ENCODE data around the gene ITK. TPM values are rescaled to one million over a fixed set of nuclear protein-coding genes. Genes with fewer than 3 reads are reported as not detected.

Gene ITK
- total RNA-seq, 1 donor from 2014 or later: 0.18 TPM

- no peak for TF ChIP-seq CTCF (IDR thresholded peaks at IDR 0.05)
- no peak for ATAC-seq (ENCODE audit: low read depth)
Observed at GRCh38 chr5:157267025-157267424, 86.4 kb downstream of the ITK start.

DNA sequence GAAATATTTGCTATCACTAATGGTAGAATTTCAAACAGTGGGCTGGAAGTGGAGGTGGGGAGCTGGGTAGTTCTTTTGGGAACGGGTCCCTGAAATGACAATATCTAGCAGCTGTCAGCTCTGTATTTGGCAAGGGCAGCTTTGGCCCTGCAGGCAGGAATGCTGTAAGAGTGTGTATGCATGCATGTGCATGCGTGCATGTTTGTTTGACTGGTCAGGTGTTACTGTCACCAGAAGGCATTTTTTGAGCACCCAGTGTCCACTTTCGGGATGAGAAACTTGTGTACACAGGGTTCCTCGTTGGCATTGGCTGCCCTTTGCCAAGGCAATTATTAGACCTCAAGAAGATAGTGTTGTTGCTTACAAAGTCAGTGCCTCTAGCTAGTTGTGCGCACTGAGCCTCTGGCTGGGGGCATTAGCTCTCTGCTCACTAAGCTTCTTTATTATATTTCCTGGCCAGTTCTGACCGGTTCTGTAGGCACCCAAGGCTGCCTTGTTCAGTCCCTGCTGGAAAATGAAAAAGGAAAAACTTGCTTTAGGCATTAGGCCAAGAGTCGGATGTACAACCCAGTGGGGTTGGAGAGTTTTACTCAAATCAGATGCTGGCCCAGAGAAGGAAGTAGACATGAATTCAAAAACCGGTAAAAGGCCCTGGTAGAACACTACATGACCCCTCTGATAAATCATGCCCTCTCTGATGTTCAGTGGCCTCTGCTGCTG lies 87.3 kb downstream of the ITK start:
- ATAC-seq (ENCODE audit: low read depth) (no peak), DNase-seq (no peak)
- peaks cover 89% of the 10 kb centered on the region for H3K4me1 Mint-ChIP-seq
- peaks cover 47% of the 10 kb centered on the region for H3K36me3 Mint-ChIP-seq (ENCODE audit: low read depth)
- no peaks in the 10 kb centered on the region for H3K27me3 Mint-ChIP-seq
- peak overlapping the region; percentile 93 for H3K4me3 Mint-ChIP-seq
- H3K9me3 Mint-ChIP-seq: peaks cover 6% of the 10 kb centered on the region
- peak overlapping the region; percentile 95 for H3K27ac Mint-ChIP-seq
- intact Hi-C loops (cut with micrococcal nuclease): loop anchor here (10.0 kb wide), 1 partner anchor 307 kb away; the partner anchor contains the start of gene ADAM19
- ChIA-PET POLR2A (interaction anchor here (0.9 to 6.5 kb wide), 8 partner anchors 11 to 125 kb away, joined by 3 to 73 read pairs (median 11); partner anchors contain the start of gene MED7), CTCF (interaction anchor here (0.7 to 1.8 kb wide), 5 partner anchors 14 to 40 kb away, joined by 4 read pairs; no protein-coding TSS in a partner anchor)
- no peak for TF ChIP-seq CTCF (IDR thresholded peaks at IDR 0.05)

More at GRCh38 chr5:157267025-157267424, 86.4 kb downstream of the ITK start:
- intact Hi-C loops (cut with micrococcal nuclease): loop anchor here (10.0 kb wide), 1 partner anchor 308 kb away; the partner anchor contains the start of gene ADAM19
- Mint-ChIP-seq H3K4me1 (peaks cover 82% of the 10 kb centered on the region), H3K27me3 (no peaks in the 10 kb centered on the region), H3K4me3 (peak overlapping the region; percentile 93), H3K27ac (peak overlapping the region; percentile 95), H3K36me3 (ENCODE audit: low read depth) (peaks cover 46% of the 10 kb centered on the region), H3K9me3 (peaks cover 6% of the 10 kb centered on the region)
- POLR2A ChIA-PET: interaction anchor here (0.6 to 6.5 kb wide), 17 partner anchors 8 to 463 kb away, joined by 3 to 73 read pairs (median 4); partner anchors contain the start of gene MED7
- CTCF ChIA-PET: interaction anchor here (0.9 to 1.8 kb wide), 4 partner anchors 13 to 16 kb away, joined by 4 to 5 read pairs (median 4); no protein-coding TSS in a partner anchor
- no peak for DNase-seq

GRCh38 chr5:157269165-157269671 lies 88.6 kb downstream of the ITK start:
- H3K36me3 Mint-ChIP-seq (ENCODE audit: low read depth): peaks cover 49% of the 10 kb centered on the region
- no peak for TF ChIP-seq CTCF (IDR thresholded peaks at IDR 0.05)
- peak overlapping the region; percentile 68 for H3K4me3 Mint-ChIP-seq
- no peak for ATAC-seq (ENCODE audit: low read depth)
- POLR2A ChIA-PET: interaction anchor here (0.9 to 3.8 kb wide), 4 partner anchors 10 to 126 kb away, joined by 3 to 19 read pairs (median 10); partner anchors contain the start of gene MED7
- DNase-seq: no peak
- CTCF ChIA-PET: interaction anchor here (1.2 to 1.4 kb wide), 2 partner anchors 15 to 120 kb away, joined by 3 to 5 read pairs; no protein-coding TSS in a partner anchor
- H3K9me3 Mint-ChIP-seq: peaks cover 6% of the 10 kb centered on the region
- peaks cover 89% of the 10 kb centered on the region for H3K4me1 Mint-ChIP-seq
- H3K27me3 Mint-ChIP-seq: no peaks in the 10 kb centered on the region
- intact Hi-C loops (cut with micrococcal nuclease): loop anchor here (10.0 kb wide), 1 partner anchor 306 kb away; the partner anchor contains the start of gene ADAM19
- peak overlapping the region; percentile 99 for H3K27ac Mint-ChIP-seq

DNA sequence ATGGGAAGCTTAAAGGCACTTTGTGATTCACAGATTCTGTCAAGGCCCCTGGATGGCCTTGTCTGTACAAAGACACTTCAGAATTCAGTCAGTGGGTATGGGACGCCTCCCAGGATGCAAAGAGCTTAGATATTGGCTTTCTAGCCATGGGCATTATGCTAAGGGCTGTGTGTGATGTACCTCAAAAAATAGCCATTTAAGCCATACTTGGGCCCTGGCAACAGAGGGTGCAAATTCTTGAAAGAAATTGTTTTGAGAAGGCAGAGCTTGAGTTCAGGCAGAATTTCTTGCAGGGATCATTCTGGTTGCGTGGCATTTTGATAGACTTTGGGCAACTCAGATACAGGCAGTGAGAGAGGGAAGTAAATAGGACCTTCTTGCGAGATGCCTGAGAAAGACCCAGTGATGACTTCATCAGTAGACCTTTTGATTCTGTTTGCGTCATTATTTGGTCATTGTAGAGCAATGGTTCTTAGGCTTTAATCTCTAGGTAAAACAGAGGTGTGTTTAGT lies 89.2 kb downstream of the ITK start:
- Mint-ChIP-seq H3K27me3 (no peaks in the 10 kb centered on the region), H3K4me1 (peaks cover 87% of the 10 kb centered on the region), H3K4me3 (peak overlapping the region; percentile 69), H3K27ac (peak overlapping the region; percentile 99), H3K9me3 (peaks cover 6% of the 10 kb centered on the region), H3K36me3 (ENCODE audit: low read depth) (peaks cover 52% of the 10 kb centered on the region)
- DNase-seq: no peak
- ATAC-seq (ENCODE audit: low read depth): no peak
- POLR2A ChIA-PET: interaction anchor here (0.6 to 3.8 kb wide), 4 partner anchors 9 to 48 kb away, joined by 3 to 19 read pairs (median 4); no protein-coding TSS in a partner anchor
- intact Hi-C loops (cut with micrococcal nuclease): loop anchor here (5.0 to 10.0 kb wide), 3 partner anchors 305 to 1832 kb away; partner anchors contain the start of gene ADAM19
- no peak for TF ChIP-seq CTCF (IDR thresholded peaks at IDR 0.05)
- CTCF ChIA-PET: interaction anchor here (1.2 to 1.4 kb wide), 2 partner anchors 16 to 121 kb away, joined by 3 to 5 read pairs; no protein-coding TSS in a partner anchor
